Aortic smooth muscle cell (primary cell): ENCODE data around the gene TRANK1. TPM values are rescaled to one million over a fixed set of nuclear protein-coding genes. Genes with fewer than 3 reads are reported as not detected.

Experiments used
- total RNA-seq: library from RNA; depleted of rRNA; stranded (reverse); fragments of >200 nt; gene quantifications from 2 replicates; pipeline ENCODE4 v1.2.3, GENCODE V29; 2014

The TRANK1 gene
- 12.9 and 14.9 TPM in 2 replicates for total RNA-seq

GRCh38 chr3:36944641-36945270, at the start of gene TRANK1:
TRANK1 (minus strand) TSS chr3:36945054; CDS start chr3:36944809, 245 bp downstream.

GRCh38 chr3:36993326-36994283, 48.8 kb upstream of the TRANK1 start, which contains the start of gene MLH1:
MLH1 (plus strand) TSS chr3:36993518; CDS start chr3:36993548, 30 bp downstream.

GRCh38 chr3:36992806-36993325, 48.0 kb upstream of the TRANK1 start, which contains the start of gene EPM2AIP1:
EPM2AIP1 (minus strand) TSS chr3:36993131; CDS start chr3:36993077, 54 bp downstream.

Other genes with a start within 250 kb of the TRANK1 start
- gene DCLK3, start 180.5 kb downstream of the TRANK1 start, total RNA-seq: not detected in 2 replicates
- gene EPM2AIP1, start 48.1 kb upstream of the TRANK1 start, total RNA-seq: 17.0 and 20.8 TPM in 2 replicates
- 49.7 and 60.1 TPM in 2 replicates for gene MLH1, start 48.5 kb upstream of the TRANK1 start, total RNA-seq
- gene LRRFIP2, start 229.5 kb upstream of the TRANK1 start, total RNA-seq: 49.1 and 62.4 TPM in 2 replicates